ENCODE measurements around the gene NPEPL1. TPM values are rescaled to one million over a fixed set of nuclear protein-coding genes. Genes with fewer than 3 reads are reported as not detected.

The NPEPL1 gene
- total RNA-seq, 1 donor from 2014 or later: 31.3 TPM

DNA sequence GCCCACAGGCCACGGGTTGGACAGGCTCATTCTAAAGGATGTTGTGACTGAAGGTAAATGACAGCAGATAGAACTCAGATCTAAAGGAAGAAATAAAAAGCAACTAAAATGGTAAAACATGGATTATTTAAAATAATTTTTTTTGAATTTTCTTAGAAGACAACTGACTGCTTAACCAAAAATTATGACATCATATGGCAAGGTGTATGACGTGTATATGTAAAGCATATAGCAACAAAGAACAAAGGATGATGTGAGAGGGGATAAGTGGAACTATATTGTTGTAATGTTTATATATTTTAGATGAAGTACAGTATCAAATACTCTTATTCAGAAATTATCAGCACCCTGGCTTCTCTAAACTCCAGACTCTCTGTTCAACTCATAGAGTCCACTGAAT, 38.6 kb downstream of the NPEPL1 start:
- Mint-ChIP-seq H3K36me3 (ENCODE audit: low read depth) (peaks cover 5% of the 10 kb centered on the region), H3K4me1 (ENCODE audit: low read depth) (no peaks in the 10 kb centered on the region), H3K9me3 (ENCODE audit: low read depth) (peaks cover 21% of the 10 kb centered on the region), H3K27ac (ENCODE audit: unreplicated experiment) (no peak overlapping the region), H3K4me3 (ENCODE audit: unreplicated experiment) (no peak overlapping the region), H3K27me3 (ENCODE audit: low read depth) (peaks cover 16% of the 10 kb centered on the region)
- TF ChIP-seq, protein P1, sequence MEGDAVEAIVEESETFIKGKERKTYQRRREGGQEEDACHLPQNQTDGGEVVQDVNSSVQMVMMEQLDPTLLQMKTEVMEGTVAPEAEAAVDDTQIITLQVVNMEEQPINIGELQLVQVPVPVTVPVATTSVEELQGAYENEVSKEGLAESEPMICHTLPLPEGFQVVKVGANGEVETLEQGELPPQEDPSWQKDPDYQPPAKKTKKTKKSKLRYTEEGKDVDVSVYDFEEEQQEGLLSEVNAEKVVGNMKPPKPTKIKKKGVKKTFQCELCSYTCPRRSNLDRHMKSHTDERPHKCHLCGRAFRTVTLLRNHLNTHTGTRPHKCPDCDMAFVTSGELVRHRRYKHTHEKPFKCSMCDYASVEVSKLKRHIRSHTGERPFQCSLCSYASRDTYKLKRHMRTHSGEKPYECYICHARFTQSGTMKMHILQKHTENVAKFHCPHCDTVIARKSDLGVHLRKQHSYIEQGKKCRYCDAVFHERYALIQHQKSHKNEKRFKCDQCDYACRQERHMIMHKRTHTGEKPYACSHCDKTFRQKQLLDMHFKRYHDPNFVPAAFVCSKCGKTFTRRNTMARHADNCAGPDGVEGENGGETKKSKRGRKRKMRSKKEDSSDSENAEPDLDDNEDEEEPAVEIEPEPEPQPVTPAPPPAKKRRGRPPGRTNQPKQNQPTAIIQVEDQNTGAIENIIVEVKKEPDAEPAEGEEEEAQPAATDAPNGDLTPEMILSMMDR (IDR thresholded peaks at IDR 0.05): no peak
- DNase-seq (ENCODE audit: low spot score): no peak

DNA sequence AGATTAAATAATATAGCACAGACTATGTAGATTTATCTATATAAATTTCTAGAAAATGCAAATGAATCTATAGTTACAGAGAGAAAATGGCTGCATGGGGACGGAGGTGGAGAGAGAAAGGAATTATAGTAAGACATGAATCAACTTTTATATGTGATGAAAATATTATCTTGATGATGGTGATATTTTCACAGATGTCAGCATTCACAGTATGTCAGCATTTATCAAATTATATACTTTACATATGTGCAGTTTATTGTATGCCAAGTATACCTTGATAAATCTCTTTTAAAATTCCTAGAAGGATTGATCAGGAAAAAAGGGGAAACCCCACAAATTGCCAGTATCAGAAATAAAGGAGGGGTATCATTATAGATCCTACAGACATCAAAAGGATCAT, 44.6 kb downstream of the NPEPL1 start:
- no peaks in the 10 kb centered on the region for H3K4me1 Mint-ChIP-seq (ENCODE audit: low read depth)
- H3K36me3 Mint-ChIP-seq (ENCODE audit: low read depth): no peaks in the 10 kb centered on the region
- H3K4me3 Mint-ChIP-seq (ENCODE audit: unreplicated experiment): no peak overlapping the region
- no peak overlapping the region for H3K27ac Mint-ChIP-seq (ENCODE audit: unreplicated experiment)
- no peak for DNase-seq (ENCODE audit: low spot score)
- peaks cover 14% of the 10 kb centered on the region for H3K9me3 Mint-ChIP-seq (ENCODE audit: low read depth)
- TF ChIP-seq, protein P1 (IDR thresholded peaks at IDR 0.05): no peak
- H3K27me3 Mint-ChIP-seq (ENCODE audit: low read depth): peaks cover 50% of the 10 kb centered on the region

DNA sequence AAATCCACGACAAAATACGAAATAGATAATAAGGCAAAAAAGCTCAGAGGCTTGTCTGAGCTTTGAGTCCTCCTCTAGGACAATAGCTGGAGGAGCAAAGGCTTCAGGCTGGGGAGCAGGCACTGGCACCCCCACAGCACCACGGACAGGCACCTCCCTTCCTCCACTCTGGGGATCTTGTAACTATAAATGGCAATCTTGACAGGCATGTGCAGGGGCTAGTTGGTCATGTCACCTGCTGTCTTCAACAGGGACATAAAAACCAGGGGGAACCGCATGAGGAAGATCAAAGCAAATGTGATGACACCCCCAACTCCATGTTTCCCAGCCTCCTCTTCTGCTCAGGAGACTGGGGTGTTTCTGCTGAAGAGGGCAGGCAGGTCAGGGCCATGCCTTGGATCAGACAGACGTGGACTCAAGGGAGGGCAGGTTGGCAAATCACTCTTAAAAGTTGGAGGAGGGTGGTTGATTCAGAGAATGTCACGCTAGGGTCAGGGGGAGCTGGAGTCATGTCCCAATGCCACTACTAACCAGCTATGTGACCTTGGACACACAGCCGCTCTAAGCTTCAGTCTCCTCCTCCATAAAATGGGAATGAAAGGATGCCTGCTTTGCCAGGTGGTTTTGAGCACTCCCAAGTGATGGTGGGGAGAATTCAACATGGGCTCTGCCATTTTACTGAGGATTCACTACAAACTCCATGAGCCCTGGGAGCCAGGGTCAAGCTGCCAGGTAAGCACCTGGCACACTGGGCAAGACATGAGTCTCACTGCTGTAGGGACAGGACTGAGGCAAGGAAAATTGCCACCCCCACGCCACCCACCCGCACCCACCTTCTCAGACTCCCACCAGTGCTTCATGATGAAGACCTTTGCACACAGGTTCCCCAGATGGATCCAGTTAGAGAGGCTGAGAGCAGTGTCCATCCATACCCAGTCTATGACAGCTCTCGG, 48.0 kb downstream of the NPEPL1 start:
- Mint-ChIP-seq H3K4me1 (ENCODE audit: low read depth) (no peaks in the 10 kb centered on the region), H3K36me3 (ENCODE audit: low read depth) (no peaks in the 10 kb centered on the region), H3K4me3 (ENCODE audit: unreplicated experiment) (no peak overlapping the region), H3K27ac (ENCODE audit: unreplicated experiment) (no peak overlapping the region), H3K27me3 (ENCODE audit: low read depth) (peaks cover 38% of the 10 kb centered on the region), H3K9me3 (ENCODE audit: low read depth) (peaks cover 14% of the 10 kb centered on the region)
- DNase-seq (ENCODE audit: low spot score): no peak
- TF ChIP-seq, protein P1 (IDR thresholded peaks at IDR 0.05): no peak

DNA sequence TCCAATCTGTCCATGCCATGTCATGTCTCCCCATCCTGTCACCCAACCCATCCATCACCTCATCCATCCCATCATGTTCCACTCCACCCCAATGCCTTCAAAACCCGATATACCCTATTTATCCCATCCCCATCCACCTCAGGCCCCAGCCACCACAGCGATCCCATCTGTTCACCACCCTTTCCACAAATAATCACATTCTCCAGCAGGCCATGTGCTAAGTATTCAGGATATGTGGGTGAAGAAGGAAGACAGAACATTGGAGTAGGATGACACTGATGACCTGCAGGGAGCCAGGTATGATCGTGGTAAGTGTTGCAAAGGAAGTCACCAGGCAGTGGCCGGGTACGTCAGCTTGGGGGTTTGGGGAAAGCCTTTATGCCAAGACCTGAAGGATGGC, 48.8 kb downstream of the NPEPL1 start:
- no peaks in the 10 kb centered on the region for H3K36me3 Mint-ChIP-seq (ENCODE audit: low read depth)
- H3K27me3 Mint-ChIP-seq (ENCODE audit: low read depth): peaks cover 42% of the 10 kb centered on the region
- DNase-seq (ENCODE audit: low spot score): no peak
- H3K4me3 Mint-ChIP-seq (ENCODE audit: unreplicated experiment): no peak overlapping the region
- TF ChIP-seq, protein P1 (IDR thresholded peaks at IDR 0.05): no peak
- no peak overlapping the region for H3K27ac Mint-ChIP-seq (ENCODE audit: unreplicated experiment)
- no peaks in the 10 kb centered on the region for H3K4me1 Mint-ChIP-seq (ENCODE audit: low read depth)
- peaks cover 14% of the 10 kb centered on the region for H3K9me3 Mint-ChIP-seq (ENCODE audit: low read depth)

DNA sequence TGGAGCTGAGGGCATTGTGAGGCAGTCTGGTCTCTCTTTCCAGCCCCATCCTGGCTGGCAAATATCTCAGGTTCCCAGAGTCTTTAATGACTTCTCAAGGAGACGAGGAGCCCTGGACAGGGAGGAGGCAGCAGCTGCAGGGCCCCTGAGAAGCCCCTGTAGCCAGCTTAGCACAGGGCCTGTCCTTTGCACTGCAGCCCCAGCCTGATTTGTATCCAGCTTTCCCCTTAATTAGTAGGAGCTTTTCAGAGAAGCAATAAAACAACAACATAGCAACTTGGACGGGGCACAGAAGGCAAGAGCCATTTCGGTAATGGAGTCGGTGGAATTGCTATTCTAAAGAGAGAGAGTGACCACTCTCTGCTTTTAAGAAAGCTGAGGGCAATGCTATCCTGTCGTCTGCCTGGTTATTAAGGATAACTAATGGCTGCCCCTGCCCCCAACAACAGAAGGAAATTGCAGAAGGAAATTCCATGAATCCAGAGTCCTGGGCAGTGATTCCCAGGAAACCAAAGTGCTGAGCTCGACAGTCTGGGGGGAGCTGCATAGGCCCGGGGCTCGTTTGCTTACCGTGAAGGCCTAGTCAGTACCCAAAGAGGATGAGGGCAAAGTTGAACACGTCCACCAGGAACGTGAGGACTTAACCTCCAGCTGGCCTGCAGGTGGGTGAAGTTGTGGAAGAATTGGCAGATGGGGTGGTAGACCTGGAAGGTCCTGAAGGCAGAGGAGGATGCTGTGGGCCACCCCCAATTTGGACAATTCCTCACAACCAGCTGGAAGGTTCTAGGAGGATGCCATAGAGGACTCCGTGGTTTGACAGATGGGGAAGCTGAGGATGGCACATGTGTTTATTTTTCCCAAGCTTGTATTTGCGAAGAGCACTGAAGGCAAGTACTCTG, 50.3 kb downstream of the NPEPL1 start:
- Mint-ChIP-seq H3K36me3 (ENCODE audit: low read depth) (no peaks in the 10 kb centered on the region), H3K27ac (ENCODE audit: unreplicated experiment) (no peak overlapping the region), H3K4me3 (ENCODE audit: unreplicated experiment) (no peak overlapping the region), H3K27me3 (ENCODE audit: low read depth) (peaks cover 46% of the 10 kb centered on the region), H3K9me3 (ENCODE audit: low read depth) (peaks cover 11% of the 10 kb centered on the region), H3K4me1 (ENCODE audit: low read depth) (no peaks in the 10 kb centered on the region)
- TF ChIP-seq, protein P1 (IDR thresholded peaks at IDR 0.05): no peak
- DNase-seq (ENCODE audit: low spot score): no peak
